Gastrocnemius medialis (tissue), 4 donors: Measurements from ENCODE around the gene SCAANT1.

Source experiments
- POLR2A ChIP-seq, 2 donors: fragments of 450-650 bp; IDR thresholded peaks; one replicate each; pipeline ENCODE4 v1.6.1; 2017; ENCODE audit warnings: antibody characterized with exemption in 2 of 2, mild to moderate bottlenecking in 2 of 2, moderate library complexity in 2 of 2
- TF ChIP-seq, protein P1 (sequence below), 5 experiments: fragments of 450-650 bp in 3 of 5; fragments of 200-600 bp in 2 of 5; sonication (generic) in 2 of 5; IDR thresholded peaks in 4 of 5; conservative IDR thresholded peaks in 1 of 5; 1 replicate in 4 of 5; 2 replicates in 1 of 5; pipeline ENCODE4 v1.5.1; 2016 to 2019; ENCODE audit warnings: antibody characterized with exemption in 5 of 5, mild to moderate bottlenecking in 3 of 5, moderate library complexity in 3 of 5

DNA sequence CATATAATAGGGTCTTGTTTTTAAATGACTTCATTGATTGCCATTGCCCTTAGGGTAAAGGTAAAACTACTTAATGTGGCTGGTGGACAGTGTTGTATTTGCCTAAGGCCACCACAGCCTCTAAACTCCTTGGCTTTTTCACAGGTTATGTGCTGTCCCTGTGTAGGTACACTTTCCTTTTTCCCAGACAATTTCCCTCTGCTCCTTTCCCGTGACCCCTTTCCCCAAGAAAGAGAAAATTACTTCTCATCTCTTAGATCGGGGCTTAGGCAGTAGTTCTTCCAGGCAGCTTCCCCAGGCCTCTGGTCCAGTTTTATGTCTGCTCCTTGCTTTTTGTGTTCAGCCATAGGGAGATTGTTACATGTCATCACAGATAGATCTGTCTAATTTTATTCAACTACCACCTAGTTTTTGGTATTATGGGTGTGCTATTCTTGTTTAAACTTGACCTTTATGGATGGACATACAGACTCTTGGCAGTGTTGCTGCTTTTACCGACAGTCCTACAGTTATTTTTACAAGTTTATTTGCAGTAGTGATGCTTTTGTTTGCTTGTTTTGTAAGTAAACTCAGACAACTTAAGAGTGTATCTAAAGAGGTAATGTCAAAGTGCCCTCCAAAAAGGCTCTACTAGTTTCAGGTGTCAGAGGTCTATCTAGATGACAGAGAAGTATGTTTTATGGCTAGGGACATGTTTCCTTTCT, 20.5 kb upstream of the SCAANT1 start:
- TF ChIP-seq, protein P1, sequence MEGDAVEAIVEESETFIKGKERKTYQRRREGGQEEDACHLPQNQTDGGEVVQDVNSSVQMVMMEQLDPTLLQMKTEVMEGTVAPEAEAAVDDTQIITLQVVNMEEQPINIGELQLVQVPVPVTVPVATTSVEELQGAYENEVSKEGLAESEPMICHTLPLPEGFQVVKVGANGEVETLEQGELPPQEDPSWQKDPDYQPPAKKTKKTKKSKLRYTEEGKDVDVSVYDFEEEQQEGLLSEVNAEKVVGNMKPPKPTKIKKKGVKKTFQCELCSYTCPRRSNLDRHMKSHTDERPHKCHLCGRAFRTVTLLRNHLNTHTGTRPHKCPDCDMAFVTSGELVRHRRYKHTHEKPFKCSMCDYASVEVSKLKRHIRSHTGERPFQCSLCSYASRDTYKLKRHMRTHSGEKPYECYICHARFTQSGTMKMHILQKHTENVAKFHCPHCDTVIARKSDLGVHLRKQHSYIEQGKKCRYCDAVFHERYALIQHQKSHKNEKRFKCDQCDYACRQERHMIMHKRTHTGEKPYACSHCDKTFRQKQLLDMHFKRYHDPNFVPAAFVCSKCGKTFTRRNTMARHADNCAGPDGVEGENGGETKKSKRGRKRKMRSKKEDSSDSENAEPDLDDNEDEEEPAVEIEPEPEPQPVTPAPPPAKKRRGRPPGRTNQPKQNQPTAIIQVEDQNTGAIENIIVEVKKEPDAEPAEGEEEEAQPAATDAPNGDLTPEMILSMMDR (IDR thresholded peaks at IDR 0.05 in 4 of 5, conservative IDR thresholded peaks at IDR 0.05 in 1 of 5), result no peak
- no peak for TF ChIP-seq POLR2A (IDR thresholded peaks at IDR 0.05)
